HCT116 (cell line): Measurements from ENCODE around the gene FGD4. TPM values are rescaled to one million over a fixed set of nuclear protein-coding genes. Genes with fewer than 3 reads are reported as not detected.
A peak's percentile ranks its signal among the peaks of the same experiment; 100 is the strongest.

Source experiments
- ATAC-seq: fragments of 200-7000 bp; cut with Tn5 transposase; 2 replicates; pipeline ENCODE4 v1.9.1; 2020; ENCODE audit warnings: mild to moderate bottlenecking, moderate library complexity
- BruUV-seq: library from RNA; stranded (reverse); fragments of 400-500 nt; replicated peaks from 2 replicates; lab custom pipeline; 2021; lab: Mats Ljungman, UMichigan
- CTCF ChIA-PET: fragments of 300-600 bp; sonication (Branson Sonifier 250); formaldehyde crosslinking; loops from one replicate; lab custom pipeline; 2021; ENCODE audit warnings: antibody characterized with exemption; lab: Charles Lee
- POLR2A ChIA-PET: fragments of 300-600, 350-600 bp; sonication (Branson Sonifier 250); formaldehyde crosslinking; loops from one replicate; lab custom pipeline; 2021; ENCODE audit warnings: antibody characterized with exemption; lab: Charles Lee
- RAD21 ChIA-PET, 2 experiments: fragments of 300-600 bp; sonication (Branson Sonifier 250); formaldehyde crosslinking; loops; one replicate each; lab custom pipeline; 2023; ENCODE audit warnings: low total read pairs in 2 of 2; ENCODE audit not compliant: uncharacterized antibody in 2 of 2, unreplicated experiment in 2 of 2, low non-redundant PET in 1 of 2; lab: Charles Lee
- DNase-seq: peaks from one replicate; pipeline ENCODE4 v3.0.0-alpha.2; 2010; ENCODE audit warnings: low read depth, low spot score
- H2AFZ ChIP-seq: fragments of 200-600 bp; shearing (Covaris generic), sonication (generic); 2 replicates; pipeline ENCODE4 v1.6.1; 2017; ENCODE audit warnings: low read depth, mixed run types, mixed read lengths, antibody characterized with exemption, low read length; ENCODE audit not compliant: poor library complexity, severe bottlenecking
- H3K27ac ChIP-seq: 2 replicates; pipeline ENCODE4 v1.5.1; 2012; ENCODE audit warnings: low read depth, low read length
- H3K27me3 ChIP-seq: fragments of 200-600 bp; sonication (generic); 2 replicates; pipeline ENCODE4 v1.6.1; 2016; ENCODE audit warnings: mixed run types, low read length, mixed read lengths; ENCODE audit not compliant: insufficient read depth
- H3K36me3 ChIP-seq, 2 experiments: fragments of 200-500 bp in 1 of 2; fragments of 200-600 bp in 1 of 2; sonication (Bioruptor generic) in 1 of 2; sonication (generic) in 1 of 2; 2 replicates each; pipeline versions ENCODE4 v1.5.1 to v1.6.1; 2014 to 2016; ENCODE audit warnings: low read length in 2 of 2, inconsistent platforms in 1 of 2, mixed read lengths in 1 of 2, mixed run types in 1 of 2; ENCODE audit not compliant: insufficient read depth in 2 of 2, control insufficient read depth in 1 of 2
- H3K4me1 ChIP-seq, 2 experiments: fragments of 200-600 bp in 1 of 2; sonication (generic) in 1 of 2; 2 replicates each; pipeline versions ENCODE4 v1.5.1 to v1.6.1; 2012 to 2017; ENCODE audit warnings: low read length in 2 of 2, inconsistent platforms in 1 of 2, mild to moderate bottlenecking in 1 of 2, mixed read lengths in 1 of 2, mixed run types in 1 of 2, moderate library complexity in 1 of 2; ENCODE audit not compliant: insufficient read depth in 2 of 2, control insufficient read depth in 1 of 2
- H3K4me2 ChIP-seq: fragments of 200-600 bp; sonication (generic); 2 replicates; pipeline ENCODE4 v1.6.1; 2017; ENCODE audit warnings: mixed run types, low read length, mixed read lengths
- H3K4me3 ChIP-seq, 2 experiments: fragments of 200-600 bp in 1 of 2; sonication (generic) in 1 of 2; replicated peaks in 1 of 2; 2 replicates each; pipeline ENCODE4 v1.5.1; 2011 to 2016; ENCODE audit warnings: low read length in 2 of 2, control low read depth in 1 of 2, low read depth in 1 of 2, mild to moderate bottlenecking in 1 of 2, mixed read lengths in 1 of 2, mixed run types in 1 of 2
- H3K79me2 ChIP-seq: fragments of 200-600 bp; sonication (generic); 2 replicates; pipeline ENCODE4 v1.6.1; 2017; ENCODE audit warnings: mild to moderate bottlenecking, mixed run types, low read length, moderate library complexity, mixed read lengths; ENCODE audit not compliant: insufficient read depth
- H3K9ac ChIP-seq: fragments of 200-600 bp; sonication (generic); 2 replicates; pipeline ENCODE4 v1.6.1; 2016; ENCODE audit warnings: low read length, mixed read lengths
- H3K9me2 ChIP-seq: fragments of 200-600 bp; sonication (generic), shearing (Covaris generic); 2 replicates; pipeline ENCODE4 v1.6.1; 2017; ENCODE audit warnings: mixed run types, mild to moderate bottlenecking, moderate library complexity; ENCODE audit not compliant: insufficient read depth
- H3K9me3 ChIP-seq, 2 experiments: fragments of 200-500 bp in 1 of 2; fragments of 200-600 bp in 1 of 2; sonication (Bioruptor generic) in 1 of 2; sonication (generic) in 1 of 2; 2 replicates each; pipeline ENCODE4 v1.6.1; 2014 to 2017; ENCODE audit warnings: low read length in 2 of 2, mixed read lengths in 2 of 2, inconsistent platforms in 1 of 2, low read depth in 1 of 2, mild to moderate bottlenecking in 1 of 2, mixed run types in 1 of 2, moderate library complexity in 1 of 2; ENCODE audit not compliant: control insufficient read depth in 1 of 2, insufficient read depth in 1 of 2
- H4K20me1 ChIP-seq: fragments of 200-600 bp; sonication (generic), shearing (Covaris generic); 2 replicates; pipeline ENCODE4 v1.6.1; 2017; ENCODE audit warnings: mixed run types, mild to moderate bottlenecking, moderate library complexity; ENCODE audit not compliant: insufficient read depth
- CEBPB ChIP-seq: IDR thresholded peaks from 2 replicates; pipeline ENCODE4 v1.6.1; 2012; ENCODE audit warnings: low read depth
- CTCF ChIP-seq, 3 experiments: fragments of 200-600 bp in 1 of 3; sonication (generic) in 1 of 3; IDR thresholded peaks in 2 of 3; conservative IDR thresholded peaks in 1 of 3; 2 replicates each; pipeline ENCODE4 v1.5.1; 2012 to 2017; ENCODE audit warnings: low read depth in 2 of 3, low read length in 2 of 3, antibody characterized with exemption in 1 of 3, borderline replicate concordance in 1 of 3, control low read depth in 1 of 3, mild to moderate bottlenecking in 1 of 3, mixed read lengths in 1 of 3, mixed run types in 1 of 3, moderate library complexity in 1 of 3; ENCODE audit not compliant: insufficient read depth in 1 of 3
- EGR1 ChIP-seq: IDR thresholded peaks from 2 replicates; pipeline ENCODE4 v1.6.1; 2012; ENCODE audit warnings: low read depth
- EZH2phosphoT487 ChIP-seq: fragments of 200-600 bp; IDR thresholded peaks from 2 replicates; pipeline ENCODE4 v1.6.1; 2018; ENCODE audit warnings: antibody characterized with exemption, borderline replicate concordance
- JUND ChIP-seq: IDR thresholded peaks from 2 replicates; pipeline ENCODE4 v1.6.1; 2012
- MAX ChIP-seq: IDR thresholded peaks from 2 replicates; pipeline ENCODE4 v1.6.1; 2012
- POLR2A ChIP-seq: IDR thresholded peaks from 2 replicates; pipeline ENCODE4 v1.7.0; 2011; ENCODE audit warnings: borderline replicate concordance; ENCODE audit not compliant: insufficient read depth, insufficient read length; ENCODE audit errors: extremely low read depth
- POLR2AphosphoS5 ChIP-seq: IDR thresholded peaks from 2 replicates; pipeline ENCODE4 v1.6.1; 2011; ENCODE audit warnings: mild to moderate bottlenecking, low read depth, low read length, moderate library complexity
- RAD21 ChIP-seq: IDR thresholded peaks from 2 replicates; pipeline ENCODE4 v1.6.1; 2012; ENCODE audit warnings: low read depth, mild to moderate bottlenecking
- REST ChIP-seq: IDR thresholded peaks from 2 replicates; pipeline ENCODE4 v1.6.1; 2012; ENCODE audit warnings: low read depth
- SP1 ChIP-seq: IDR thresholded peaks from 2 replicates; pipeline ENCODE4 v1.6.1; 2012; ENCODE audit warnings: low read depth
- SRF ChIP-seq: IDR thresholded peaks from 2 replicates; pipeline ENCODE4 v1.6.1; 2012; ENCODE audit warnings: low read depth
- TCF7L2 ChIP-seq: IDR thresholded peaks from 2 replicates; pipeline ENCODE4 v1.7.0; 2011; ENCODE audit warnings: borderline replicate concordance, inconsistent platforms; ENCODE audit not compliant: insufficient read depth, insufficient read length; ENCODE audit errors: extremely low read depth
- YY1 ChIP-seq: IDR thresholded peaks from 2 replicates; pipeline ENCODE4 v1.6.1; 2011; ENCODE audit warnings: low read length, low read depth, moderate library complexity, mild to moderate bottlenecking; ENCODE audit not compliant: insufficient replicate concordance; ENCODE audit errors: extremely low read depth
- ZNF274 ChIP-seq: fragments of 200-500 bp; sonication (Bioruptor generic); IDR thresholded peaks from 2 replicates; pipeline ENCODE4 v1.6.1; 2014; ENCODE audit warnings: mild to moderate bottlenecking, low read depth, low read length, inconsistent platforms
- intact Hi-C: fragments of 100-400 bp; cut with micrococcal nuclease; formaldehyde crosslinking; loops from 2 replicates; pipeline ENCODE4 v1.10.0; 2022
- total RNA-seq: library from RNA; stranded (reverse); gene quantifications from one replicate; pipeline ENCODE4 v1.2.1, GENCODE V29; 2021; ENCODE audit not compliant: unreplicated experiment
- TF ChIP-seq, protein P1 (sequence below): IDR thresholded peaks from 2 replicates; pipeline ENCODE4 v1.6.1; 2012

The FGD4 gene
- total RNA-seq, 1 experiment from 2014 or later, result 7.7 TPM

DNA sequence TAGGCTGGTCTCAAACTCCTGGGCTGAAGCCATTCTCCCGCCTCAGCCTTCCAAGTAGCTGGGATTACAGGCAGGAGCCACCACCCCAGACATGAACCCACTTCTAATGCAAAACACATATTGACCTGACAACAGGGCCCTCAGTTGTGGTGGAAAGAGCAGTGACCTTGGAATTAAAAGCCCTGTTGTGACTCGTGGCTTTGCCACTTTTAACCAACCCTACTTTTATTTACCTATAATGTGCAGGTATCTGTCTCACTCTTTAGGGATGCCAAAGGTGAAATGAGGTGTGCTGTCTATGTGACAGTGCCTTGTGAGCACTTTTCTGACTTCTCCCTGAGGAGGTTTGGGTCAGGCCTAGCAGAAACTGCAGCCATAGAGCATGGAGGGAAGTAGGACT, 146.9 kb downstream of the FGD4 start:
- RAD21 ChIA-PET, result no interaction called here
- CTCF ChIA-PET, result no interaction called here
- H3K9me3 ChIP-seq, result no peaks in the 10 kb centered on the region
- H3K27me3 ChIP-seq, result no peaks in the 10 kb centered on the region
- H4K20me1 ChIP-seq, result no peaks in the 10 kb centered on the region
- no peak overlapping the region for H3K4me3 ChIP-seq
- intact Hi-C loops, result no loop called here
- no peak overlapping the region for H3K9ac ChIP-seq
- no peak overlapping the region for H2AFZ ChIP-seq
- H3K4me1 ChIP-seq, result no peaks in the 10 kb centered on the region
- H3K9me2 ChIP-seq, result no peaks in the 10 kb centered on the region
- DNase-seq (no peak), ATAC-seq (0 out of 2 replicates have a peak, but pooled peaks have one; percentile 14)
- H3K4me2 ChIP-seq, result no peak overlapping the region
- no peak for TF ChIP-seq SRF
- no peak for TF ChIP-seq EGR1
- TF ChIP-seq MAX, result no peak
- TF ChIP-seq POLR2AphosphoS5, result no peak
- no peak for TF ChIP-seq JUND
- no peak for TF ChIP-seq POLR2A
- no peak for TF ChIP-seq REST
- TF ChIP-seq SP1, result no peak
- no peak for TF ChIP-seq ZNF274
- no peak for TF ChIP-seq YY1
- TF ChIP-seq CEBPB, result no peak
- TF ChIP-seq, protein P1, sequence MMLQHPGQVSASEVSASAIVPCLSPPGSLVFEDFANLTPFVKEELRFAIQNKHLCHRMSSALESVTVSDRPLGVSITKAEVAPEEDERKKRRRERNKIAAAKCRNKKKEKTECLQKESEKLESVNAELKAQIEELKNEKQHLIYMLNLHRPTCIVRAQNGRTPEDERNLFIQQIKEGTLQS, result no peak
- TF ChIP-seq TCF7L2, result no peak
- no peak for TF ChIP-seq CTCF (IDR thresholded peaks at IDR 0.05 in 2 of 3, conservative IDR thresholded peaks at IDR 0.05 in 1 of 3; ENCODE audit: borderline replicate concordance in 1 of 3, insufficient read depth in 1 of 3, low read depth in 2 of 3, low read length in 2 of 3)
- no peak for TF ChIP-seq EZH2phosphoT487
- no peak for TF ChIP-seq RAD21
- no peak overlapping the region for H3K27ac ChIP-seq
- POLR2A ChIA-PET, result no interaction called here
- no peaks in the 10 kb centered on the region for H3K36me3 ChIP-seq
- no peaks in the 10 kb centered on the region for H3K79me2 ChIP-seq
- no TSS peak for BruUV-seq
